Pons (tissue), 1 donor: ENCODE measurements around the gene PARM1.

Experiments
- DNase-seq: peaks from one replicate; pipeline ENCODE4 v3.0.0-alpha.2; 2016; ENCODE audit warnings: low spot score

The PARM1 gene

GRCh38 chr4:75031775-75032174 lies 98.9 kb downstream of the PARM1 start:
- no peak for DNase-seq

GRCh38 chr4:75034523-75034922 lies 101.6 kb downstream of the PARM1 start:
- DNase-seq: no peak

- DNase-seq: no peak
Observed at GRCh38 chr4:75035321-75035720, 102.4 kb downstream of the PARM1 start.

GRCh38 chr4:75036046-75036830 lies 103.3 kb downstream of the PARM1 start:
- DNase-seq: peak; percentile 60

GRCh38 chr4:75037252-75037651 lies 104.3 kb downstream of the PARM1 start:
- no peak for DNase-seq

GRCh38 chr4:75038376-75038775 lies 105.5 kb downstream of the PARM1 start:
- no peak for DNase-seq

GRCh38 chr4:75040703-75041102 lies 107.8 kb downstream of the PARM1 start:
- no peak for DNase-seq

GRCh38 chr4:75042601-75043208 lies 109.8 kb downstream of the PARM1 start:
- DNase-seq: no peak

GRCh38 chr4:75046226-75046625 lies 113.3 kb downstream of the PARM1 start:
- DNase-seq: no peak

GRCh38 chr4:75046641-75047040 lies 113.7 kb downstream of the PARM1 start:
- DNase-seq: no peak

- DNase-seq: no peak
Observed at GRCh38 chr4:75048208-75048879, 115.4 kb downstream of the PARM1 start.

GRCh38 chr4:75051431-75051830 lies 118.5 kb downstream of the PARM1 start:
- no peak for DNase-seq

GRCh38 chr4:75053352-75053751 lies 120.4 kb downstream of the PARM1 start:
- DNase-seq: no peak

GRCh38 chr4:75054078-75054477 lies 121.2 kb downstream of the PARM1 start:
- no peak for DNase-seq

GRCh38 chr4:75056277-75056676 lies 123.4 kb downstream of the PARM1 start:
- DNase-seq: no peak

GRCh38 chr4:75057369-75057768 lies 124.5 kb downstream of the PARM1 start:
- no peak for DNase-seq

- DNase-seq: no peak
Observed at GRCh38 chr4:75058486-75058885, 125.6 kb downstream of the PARM1 start.

- no peak for DNase-seq
Observed at GRCh38 chr4:75063433-75063832, 130.5 kb downstream of the PARM1 start.

GRCh38 chr4:75065909-75066308 lies 133.0 kb downstream of the PARM1 start:
- no peak for DNase-seq

- no peak for DNase-seq
Observed at GRCh38 chr4:75069493-75070074, 136.7 kb downstream of the PARM1 start.

- DNase-seq: no peak
Observed at GRCh38 chr4:75071317-75071716, 138.4 kb downstream of the PARM1 start.

- no peak for DNase-seq
Observed at GRCh38 chr4:75080888-75081287, 148.0 kb downstream of the PARM1 start.

GRCh38 chr4:75081561-75081960 lies 148.6 kb downstream of the PARM1 start:
- DNase-seq: no peak
